Astrocyte (in vitro differentiated cells and primary cell): Measurements from ENCODE around the gene LGMN. TPM values are rescaled to one million over a fixed set of nuclear protein-coding genes. Genes with fewer than 3 reads are reported as not detected.

Source experiments
- DNase-seq: peaks from one replicate; pipeline ENCODE4 v3.0.0-alpha.2; 2010; ENCODE audit warnings: low read depth
- FAIRE-seq: peaks from 2 replicates; lab custom pipeline; 2011; peaks lifted over from hg19 to GRCh38; lab: Jason Lieb, UNC
- H2AFZ ChIP-seq: 2 replicates; pipeline ENCODE4 v1.6.0; 2012; ENCODE audit warnings: low read depth, low read length, inconsistent platforms
- H3K27ac ChIP-seq: 2 replicates; pipeline ENCODE4 v1.5.1; 2011; ENCODE audit warnings: low read depth, low read length, inconsistent platforms
- H3K27me3 ChIP-seq: 2 replicates; pipeline ENCODE4 v1.6.0; 2011; ENCODE audit warnings: low read length, inconsistent platforms; ENCODE audit not compliant: insufficient read depth
- H3K36me3 ChIP-seq: 2 replicates; pipeline ENCODE4 v1.5.1; 2011; ENCODE audit warnings: low read length, inconsistent platforms; ENCODE audit not compliant: insufficient read depth
- H3K4me1 ChIP-seq: 2 replicates; pipeline ENCODE4 v1.5.1; 2011; ENCODE audit warnings: low read length, inconsistent platforms; ENCODE audit not compliant: insufficient read depth
- H3K4me2 ChIP-seq: 2 replicates; pipeline ENCODE4 v1.6.0; 2012; ENCODE audit warnings: low read length, inconsistent platforms
- H3K4me3 ChIP-seq: 2 replicates; pipeline ENCODE4 v1.5.1; 2011; ENCODE audit warnings: low read depth, mild to moderate bottlenecking, low read length, inconsistent platforms; ENCODE audit not compliant: insufficient read depth
- H3K79me2 ChIP-seq: 2 replicates; pipeline ENCODE4 v1.6.0; 2012; ENCODE audit warnings: mild to moderate bottlenecking, low read length, inconsistent platforms; ENCODE audit not compliant: insufficient read depth
- H3K9ac ChIP-seq: 2 replicates; pipeline ENCODE4 v1.6.0; 2012; ENCODE audit warnings: mild to moderate bottlenecking, low read length, inconsistent platforms
- H3K9me3 ChIP-seq: 2 replicates; pipeline ENCODE4 v1.5.1; 2012; ENCODE audit warnings: low read depth, mild to moderate bottlenecking, low read length, inconsistent platforms; ENCODE audit not compliant: insufficient read depth
- H4K20me1 ChIP-seq: 2 replicates; pipeline ENCODE4 v1.6.0; 2012; ENCODE audit warnings: low read length, inconsistent platforms; ENCODE audit not compliant: insufficient read depth
- H3K27ac Mint-ChIP-seq: one replicate; pipeline ENCODE4 v1.8.0; 2021; ENCODE audit warnings: mild to moderate bottlenecking, mixed read lengths; ENCODE audit not compliant: unreplicated experiment
- H3K27me3 Mint-ChIP-seq: one replicate; pipeline ENCODE4 v1.8.0; 2021; ENCODE audit warnings: low read depth, mixed read lengths; ENCODE audit not compliant: unreplicated experiment
- H3K36me3 Mint-ChIP-seq: one replicate; pipeline ENCODE4 v1.8.0; 2021; ENCODE audit warnings: low read depth, mixed read lengths; ENCODE audit not compliant: unreplicated experiment
- H3K4me1 Mint-ChIP-seq: one replicate; pipeline ENCODE4 v1.8.0; 2021; ENCODE audit warnings: low read depth, mixed read lengths; ENCODE audit not compliant: unreplicated experiment
- H3K4me3 Mint-ChIP-seq: one replicate; pipeline ENCODE4 v1.8.0; 2021; ENCODE audit warnings: mild to moderate bottlenecking, moderate library complexity, mixed read lengths; ENCODE audit not compliant: unreplicated experiment
- H3K9me3 Mint-ChIP-seq: one replicate; pipeline ENCODE4 v1.8.0; 2021; ENCODE audit warnings: mild to moderate bottlenecking, mixed read lengths; ENCODE audit not compliant: unreplicated experiment
- EZH2 ChIP-seq: IDR thresholded peaks from 2 replicates; pipeline ENCODE4 v1.6.1; 2012; ENCODE audit warnings: mild to moderate bottlenecking, low read length, inconsistent platforms; ENCODE audit not compliant: insufficient read depth
- total RNA-seq: library from RNA; stranded (reverse); gene quantifications from 2 replicates; pipeline ENCODE4 v1.2.1, GENCODE V29; 2021
- TF ChIP-seq, protein P1 (sequence below): IDR thresholded peaks from 2 replicates; pipeline ENCODE4 v1.5.1; 2011; ENCODE audit warnings: low read depth, mild to moderate bottlenecking, inconsistent platforms, low read length, moderate library complexity; ENCODE audit not compliant: insufficient read depth

LGMN gene
- total RNA-seq, 1 donor from 2014 or later: 232 TPM

DNA sequence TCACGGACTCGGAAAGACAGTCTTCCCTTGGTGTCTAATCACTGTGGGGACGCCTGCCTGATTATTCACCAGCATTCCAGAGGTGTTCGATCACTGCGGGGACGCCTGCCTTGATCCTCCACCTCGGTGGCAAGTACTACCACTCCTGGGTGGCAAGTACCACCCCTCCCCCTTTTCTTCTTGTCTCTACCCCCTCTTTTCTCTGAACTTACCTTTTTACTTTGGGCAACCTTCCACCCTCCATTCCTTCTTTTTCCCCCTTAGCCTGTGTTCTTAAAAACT, 12.0 kb upstream of the LGMN start:
- no peak overlapping the region for H2AFZ ChIP-seq

DNA sequence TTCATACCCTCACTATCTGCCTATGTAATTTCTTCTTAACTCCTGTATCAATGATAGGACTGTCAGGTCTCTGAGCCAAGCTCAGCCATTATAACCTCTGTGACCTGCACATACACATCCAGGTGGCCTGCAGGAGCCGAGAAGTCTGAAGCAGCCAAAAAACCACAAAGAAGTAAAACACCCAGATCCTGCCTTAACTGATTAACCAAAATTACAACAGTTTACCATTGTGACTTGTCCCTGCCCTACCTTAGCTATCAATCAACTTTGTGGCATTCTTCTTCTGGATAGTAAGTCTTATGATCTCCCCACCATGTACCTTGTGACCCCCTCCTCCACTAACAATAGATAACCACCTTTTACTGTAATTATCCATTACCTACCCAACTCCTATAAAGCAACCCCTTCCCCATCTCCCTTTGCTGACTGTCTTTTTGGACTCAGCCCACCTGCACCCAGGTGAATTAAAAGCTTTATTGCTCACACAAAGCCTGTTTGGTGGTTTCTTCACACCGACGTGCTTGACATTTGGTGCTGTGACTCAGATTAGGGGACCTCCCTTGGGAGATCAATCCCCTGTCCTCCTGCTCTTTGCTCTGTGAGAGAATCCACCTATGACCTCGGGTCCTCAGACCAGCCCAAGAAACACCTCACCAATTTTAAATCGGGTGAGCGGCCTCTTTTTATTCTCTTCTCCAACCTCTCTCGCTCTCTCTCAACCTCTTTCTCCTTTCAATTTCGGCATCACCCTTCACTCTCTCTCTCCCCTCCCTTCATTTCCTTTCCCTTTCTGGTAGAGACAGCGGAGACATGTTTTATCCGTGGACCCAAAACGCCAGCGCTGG, 11.5 kb upstream of the LGMN start:
- no peak overlapping the region for H3K9ac ChIP-seq
- no peaks in the 10 kb centered on the region for H3K9me3 ChIP-seq
- Mint-ChIP-seq H3K4me3 (peak overlapping the region; percentile 58), H3K4me1 (peaks cover 18% of the 10 kb centered on the region), H3K27me3 (peaks cover 10% of the 10 kb centered on the region), H3K36me3 (no peaks in the 10 kb centered on the region), H3K9me3 (peaks cover 4% of the 10 kb centered on the region), H3K27ac (peak overlapping the region; percentile 82)
- no peaks in the 10 kb centered on the region for H3K79me2 ChIP-seq
- H4K20me1 ChIP-seq: no peaks in the 10 kb centered on the region
- no peak overlapping the region for H2AFZ ChIP-seq
- TF ChIP-seq, protein P1, sequence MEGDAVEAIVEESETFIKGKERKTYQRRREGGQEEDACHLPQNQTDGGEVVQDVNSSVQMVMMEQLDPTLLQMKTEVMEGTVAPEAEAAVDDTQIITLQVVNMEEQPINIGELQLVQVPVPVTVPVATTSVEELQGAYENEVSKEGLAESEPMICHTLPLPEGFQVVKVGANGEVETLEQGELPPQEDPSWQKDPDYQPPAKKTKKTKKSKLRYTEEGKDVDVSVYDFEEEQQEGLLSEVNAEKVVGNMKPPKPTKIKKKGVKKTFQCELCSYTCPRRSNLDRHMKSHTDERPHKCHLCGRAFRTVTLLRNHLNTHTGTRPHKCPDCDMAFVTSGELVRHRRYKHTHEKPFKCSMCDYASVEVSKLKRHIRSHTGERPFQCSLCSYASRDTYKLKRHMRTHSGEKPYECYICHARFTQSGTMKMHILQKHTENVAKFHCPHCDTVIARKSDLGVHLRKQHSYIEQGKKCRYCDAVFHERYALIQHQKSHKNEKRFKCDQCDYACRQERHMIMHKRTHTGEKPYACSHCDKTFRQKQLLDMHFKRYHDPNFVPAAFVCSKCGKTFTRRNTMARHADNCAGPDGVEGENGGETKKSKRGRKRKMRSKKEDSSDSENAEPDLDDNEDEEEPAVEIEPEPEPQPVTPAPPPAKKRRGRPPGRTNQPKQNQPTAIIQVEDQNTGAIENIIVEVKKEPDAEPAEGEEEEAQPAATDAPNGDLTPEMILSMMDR: no peak
- no peak for TF ChIP-seq EZH2
- FAIRE-seq: no peak
- no peaks in the 10 kb centered on the region for H3K4me1 ChIP-seq
- no peak overlapping the region for H3K27ac ChIP-seq
- H3K4me2 ChIP-seq: peak overlapping the region; percentile 46
- H3K27me3 ChIP-seq: peaks cover 2% of the 10 kb centered on the region
- H3K36me3 ChIP-seq: no peaks in the 10 kb centered on the region
- no peak overlapping the region for H3K4me3 ChIP-seq
- DNase-seq: no peak

More for the DNA sequence above, 12.0 kb upstream of the LGMN start:
- Histone ChIP-seq H3K36me3 (no peaks in the 10 kb centered on the region), H3K4me1 (no peaks in the 10 kb centered on the region), H3K9ac (no peak overlapping the region), H4K20me1 (no peaks in the 10 kb centered on the region), H3K27me3 (peaks cover 2% of the 10 kb centered on the region), H3K27ac (no peak overlapping the region), H3K9me3 (no peaks in the 10 kb centered on the region), H3K4me3 (no peak overlapping the region), H3K4me2 (peak overlapping the region; percentile 46), H3K79me2 (no peaks in the 10 kb centered on the region)
- DNase-seq (peak; percentile 18), FAIRE-seq (no peak)
- Mint-ChIP-seq H3K9me3 (peaks cover 4% of the 10 kb centered on the region), H3K27me3 (peaks cover 10% of the 10 kb centered on the region), H3K4me1 (peaks cover 17% of the 10 kb centered on the region), H3K36me3 (no peaks in the 10 kb centered on the region), H3K4me3 (peak overlapping the region; percentile 58), H3K27ac (peak overlapping the region; percentile 82)
- TF ChIP-seq, protein P1: no peak
- no peak for TF ChIP-seq EZH2

DNA sequence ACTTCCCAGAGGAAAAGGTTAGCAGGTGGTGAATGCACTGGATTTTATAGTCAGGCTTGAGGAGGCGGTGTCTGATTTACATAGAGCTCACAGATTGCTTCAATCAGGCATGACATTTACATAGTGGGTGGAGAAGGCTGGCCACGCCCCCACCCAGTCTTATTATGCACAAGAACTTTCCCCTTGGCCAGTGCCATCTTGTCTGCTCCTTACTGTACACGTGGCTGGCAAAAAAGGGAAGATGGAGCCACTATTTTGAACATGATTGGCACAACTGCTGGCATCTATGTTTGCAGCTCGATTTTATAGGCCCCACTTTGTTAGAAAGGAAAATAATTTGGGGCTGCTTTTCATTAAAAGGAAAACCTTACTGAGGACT, 10.9 kb upstream of the LGMN start:
- H4K20me1 ChIP-seq: no peaks in the 10 kb centered on the region
- no peak for DNase-seq
- H3K36me3 ChIP-seq: no peaks in the 10 kb centered on the region
- H3K27ac ChIP-seq: no peak overlapping the region
- H3K4me3 ChIP-seq: no peak overlapping the region
- peaks cover 4% of the 10 kb centered on the region for H3K9me3 Mint-ChIP-seq
- H3K4me2 ChIP-seq: no peak overlapping the region
- TF ChIP-seq EZH2: no peak
- TF ChIP-seq, protein P1: no peak
- no peaks in the 10 kb centered on the region for H3K79me2 ChIP-seq
- peaks cover 19% of the 10 kb centered on the region for H3K4me1 Mint-ChIP-seq
- H3K27me3 ChIP-seq: peaks cover 2% of the 10 kb centered on the region
- no peaks in the 10 kb centered on the region for H3K9me3 ChIP-seq
- H3K27me3 Mint-ChIP-seq: peaks cover 10% of the 10 kb centered on the region
- no peak overlapping the region for H3K27ac Mint-ChIP-seq
- no peak overlapping the region for H3K9ac ChIP-seq
- no peak overlapping the region for H3K4me3 Mint-ChIP-seq
- H3K36me3 Mint-ChIP-seq: no peaks in the 10 kb centered on the region
- H3K4me1 ChIP-seq: no peaks in the 10 kb centered on the region
- FAIRE-seq: no peak
- H2AFZ ChIP-seq: no peak overlapping the region
